ENCODE data around the gene BHLHE23. TPM values are rescaled to one million over a fixed set of nuclear protein-coding genes. Genes with fewer than 3 reads are reported as not detected.

Gene BHLHE23
- polyA plus RNA-seq, 4 donors: not detected

GRCh38 chr20:62995898-62996595 is 10.7 kb downstream of the BHLHE23 start:
- H3K9me3 ChIP-seq (ENCODE audit: control insufficient read depth in 2 of 2, insufficient read depth in 1 of 2, low read depth in 1 of 2, low read length in 1 of 2): peaks cover 0 to 3% of the 10 kb centered on the region in 2 donors
- FAIRE-seq (no peak), DNase-seq (no peak)
- peaks cover 0 to 51% (median 33%) of the 10 kb centered on the region in 3 donors for H3K27me3 ChIP-seq (ENCODE audit: control insufficient read depth in 3 of 3, insufficient read depth in 3 of 3, low read length in 3 of 3)
- no peaks in the 10 kb centered on the region for H3K36me3 ChIP-seq (ENCODE audit: control insufficient read depth in 3 of 3, insufficient read depth in 2 of 3, low read depth in 1 of 3, low read length in 3 of 3)
- 65 to 77% (median 69%) methylated on average over 25 of the region's 25 CpGs for WGBS, 3 donors
- H3K4me3 ChIP-seq (ENCODE audit: low read depth in 1 of 3, low read length in 3 of 3): no peak overlapping the region
- no peak overlapping the region for H3K27ac ChIP-seq (ENCODE audit: low read depth in 1 of 3, low read length in 2 of 3)
- no peaks in the 10 kb centered on the region for H3K4me1 ChIP-seq (ENCODE audit: control insufficient read depth in 3 of 3, insufficient read depth in 2 of 3, low read depth in 1 of 3, low read length in 2 of 3)

- no peak for DNase-seq
- WGBS, 3 donors: 62 to 73% (median 72%) methylated on average over 11 of the region's 11 CpGs
- no peak overlapping the region for H3K27ac ChIP-seq (ENCODE audit: low read depth in 1 of 3, low read length in 2 of 3)
- peaks cover 0 to 49% (median 33%) of the 10 kb centered on the region in 3 donors for H3K27me3 ChIP-seq (ENCODE audit: control insufficient read depth in 3 of 3, insufficient read depth in 3 of 3, low read length in 3 of 3)
- H3K4me1 ChIP-seq (ENCODE audit: control insufficient read depth in 3 of 3, insufficient read depth in 2 of 3, low read depth in 1 of 3, low read length in 2 of 3): no peaks in the 10 kb centered on the region
- FAIRE-seq: no peak
- peaks cover 0 to 3% of the 10 kb centered on the region in 2 donors for H3K9me3 ChIP-seq (ENCODE audit: control insufficient read depth in 2 of 2, insufficient read depth in 1 of 2, low read depth in 1 of 2, low read length in 1 of 2)
- H3K4me3 ChIP-seq (ENCODE audit: low read depth in 1 of 3, low read length in 3 of 3): no peak overlapping the region
- H3K36me3 ChIP-seq (ENCODE audit: control insufficient read depth in 3 of 3, insufficient read depth in 2 of 3, low read depth in 1 of 3, low read length in 3 of 3): no peaks in the 10 kb centered on the region
Measured at GRCh38 chr20:62995481-62995880, 11.3 kb downstream of the BHLHE23 start.

- FAIRE-seq (no peak), DNase-seq (no peak)
- peaks cover 0 to 3% of the 10 kb centered on the region in 2 donors for H3K9me3 ChIP-seq (ENCODE audit: control insufficient read depth in 2 of 2, insufficient read depth in 1 of 2, low read depth in 1 of 2, low read length in 1 of 2)
- H3K27me3 ChIP-seq (ENCODE audit: control insufficient read depth in 3 of 3, insufficient read depth in 3 of 3, low read length in 3 of 3): peaks cover 0 to 46% (median 29%) of the 10 kb centered on the region in 3 donors
- H3K27ac ChIP-seq (ENCODE audit: low read depth in 1 of 3, low read length in 2 of 3): no peak overlapping the region
- no peaks in the 10 kb centered on the region for H3K36me3 ChIP-seq (ENCODE audit: control insufficient read depth in 3 of 3, insufficient read depth in 2 of 3, low read depth in 1 of 3, low read length in 3 of 3)
- no peak overlapping the region for H3K4me3 ChIP-seq (ENCODE audit: low read depth in 1 of 3, low read length in 3 of 3)
- no peaks in the 10 kb centered on the region for H3K4me1 ChIP-seq (ENCODE audit: control insufficient read depth in 3 of 3, insufficient read depth in 2 of 3, low read depth in 1 of 3, low read length in 2 of 3)
- WGBS, 3 donors: 70 to 80% (median 77%) methylated on average over 19 of the region's 19 CpGs
Measured at GRCh38 chr20:62994869-62995281, 11.9 kb downstream of the BHLHE23 start.

- no peak for FAIRE-seq
Measured at GRCh38 chr20:62993856-62994494, 12.8 kb downstream of the BHLHE23 start.

GRCh38 chr20:62991863-62992262 is 14.9 kb downstream of the BHLHE23 start:
- DNase-seq: no peak

More at GRCh38 chr20:62993856-62994494, 12.8 kb downstream of the BHLHE23 start:
- 80 to 91% (median 87%) methylated on average over 23 of the region's 23 CpGs for WGBS, 3 donors
- no peak overlapping the region for H3K27ac ChIP-seq (ENCODE audit: low read depth in 1 of 3, low read length in 2 of 3)
- H3K4me1 ChIP-seq (ENCODE audit: control insufficient read depth in 3 of 3, insufficient read depth in 2 of 3, low read depth in 1 of 3, low read length in 2 of 3): no peaks in the 10 kb centered on the region
- no peaks in the 10 kb centered on the region for H3K9me3 ChIP-seq (ENCODE audit: control insufficient read depth in 2 of 2, insufficient read depth in 1 of 2, low read depth in 1 of 2, low read length in 1 of 2)
- no peaks in the 10 kb centered on the region for H3K36me3 ChIP-seq (ENCODE audit: control insufficient read depth in 3 of 3, insufficient read depth in 2 of 3, low read depth in 1 of 3, low read length in 3 of 3)
- peaks cover 0 to 38% (median 21%) of the 10 kb centered on the region in 3 donors for H3K27me3 ChIP-seq (ENCODE audit: control insufficient read depth in 3 of 3, insufficient read depth in 3 of 3, low read length in 3 of 3)
- no peak for DNase-seq
- no peak overlapping the region for H3K4me3 ChIP-seq (ENCODE audit: low read depth in 1 of 3, low read length in 3 of 3)

GRCh38 chr20:62991196-62991807 is 15.5 kb downstream of the BHLHE23 start:
- no peak for FAIRE-seq
- WGBS, 3 donors: 66 to 69% (median 67%) methylated on average over 13 of the region's 13 CpGs
- no peak for DNase-seq
- Histone ChIP-seq H3K27ac (ENCODE audit: low read depth in 1 of 3, low read length in 2 of 3) (no peak overlapping the region), H3K36me3 (ENCODE audit: control insufficient read depth in 3 of 3, insufficient read depth in 2 of 3, low read depth in 1 of 3, low read length in 3 of 3) (no peaks in the 10 kb centered on the region), H3K9me3 (ENCODE audit: control insufficient read depth in 2 of 2, insufficient read depth in 1 of 2, low read depth in 1 of 2, low read length in 1 of 2) (no peaks in the 10 kb centered on the region), H3K4me1 (ENCODE audit: control insufficient read depth in 3 of 3, insufficient read depth in 2 of 3, low read depth in 1 of 3, low read length in 2 of 3) (no peaks in the 10 kb centered on the region), H3K4me3 (ENCODE audit: low read depth in 1 of 3, low read length in 3 of 3) (no peak overlapping the region), H3K27me3 (ENCODE audit: control insufficient read depth in 3 of 3, insufficient read depth in 3 of 3, low read length in 3 of 3) (peaks cover 0 to 25% (median 15%) of the 10 kb centered on the region in 3 donors)

More at GRCh38 chr20:62991863-62992262, 14.9 kb downstream of the BHLHE23 start:
- peaks cover 0 to 25% (median 12%) of the 10 kb centered on the region in 3 donors for H3K27me3 ChIP-seq (ENCODE audit: control insufficient read depth in 3 of 3, insufficient read depth in 3 of 3, low read length in 3 of 3)
- no peak overlapping the region for H3K27ac ChIP-seq (ENCODE audit: low read depth in 1 of 3, low read length in 2 of 3)
- no peaks in the 10 kb centered on the region for H3K4me1 ChIP-seq (ENCODE audit: control insufficient read depth in 3 of 3, insufficient read depth in 2 of 3, low read depth in 1 of 3, low read length in 2 of 3)
- no peaks in the 10 kb centered on the region for H3K36me3 ChIP-seq (ENCODE audit: control insufficient read depth in 3 of 3, insufficient read depth in 2 of 3, low read depth in 1 of 3, low read length in 3 of 3)
- WGBS, 3 donors: 63 to 80% (median 72%) methylated on average over 6 of the region's 6 CpGs
- FAIRE-seq: no peak
- H3K9me3 ChIP-seq (ENCODE audit: control insufficient read depth in 2 of 2, insufficient read depth in 1 of 2, low read depth in 1 of 2, low read length in 1 of 2): no peaks in the 10 kb centered on the region
- no peak overlapping the region for H3K4me3 ChIP-seq (ENCODE audit: low read depth in 1 of 3, low read length in 3 of 3)

- no peaks in the 10 kb centered on the region for H3K36me3 ChIP-seq (ENCODE audit: control insufficient read depth in 3 of 3, insufficient read depth in 2 of 3, low read depth in 1 of 3, low read length in 3 of 3)
- H3K4me1 ChIP-seq (ENCODE audit: control insufficient read depth in 3 of 3, insufficient read depth in 2 of 3, low read depth in 1 of 3, low read length in 2 of 3): no peaks in the 10 kb centered on the region
- no peak for DNase-seq
- no peaks in the 10 kb centered on the region for H3K9me3 ChIP-seq (ENCODE audit: control insufficient read depth in 2 of 2, insufficient read depth in 1 of 2, low read depth in 1 of 2, low read length in 1 of 2)
- WGBS, 3 donors: 72 to 77% (median 75%) methylated on average over 22 of the region's 22 CpGs
- H3K27ac ChIP-seq (ENCODE audit: low read depth in 1 of 3, low read length in 2 of 3): no peak overlapping the region
- H3K27me3 ChIP-seq (ENCODE audit: control insufficient read depth in 3 of 3, insufficient read depth in 3 of 3, low read length in 3 of 3): peaks cover 0 to 19% (median 10%) of the 10 kb centered on the region in 3 donors
- H3K4me3 ChIP-seq (ENCODE audit: low read depth in 1 of 3, low read length in 3 of 3): no peak overlapping the region
- no peak for FAIRE-seq
Measured at GRCh38 chr20:62990306-62990825, 16.4 kb downstream of the BHLHE23 start.

GRCh38 chr20:62989201-62989601 is 17.6 kb downstream of the BHLHE23 start:
- Histone ChIP-seq H3K36me3 (ENCODE audit: control insufficient read depth in 3 of 3, insufficient read depth in 2 of 3, low read depth in 1 of 3, low read length in 3 of 3) (no peaks in the 10 kb centered on the region), H3K27me3 (ENCODE audit: control insufficient read depth in 3 of 3, insufficient read depth in 3 of 3, low read length in 3 of 3) (peaks cover 0 to 15% (median 8%) of the 10 kb centered on the region in 3 donors), H3K27ac (ENCODE audit: low read depth in 1 of 3, low read length in 2 of 3) (no peak overlapping the region), H3K4me1 (ENCODE audit: control insufficient read depth in 3 of 3, insufficient read depth in 2 of 3, low read depth in 1 of 3, low read length in 2 of 3) (no peaks in the 10 kb centered on the region), H3K9me3 (ENCODE audit: control insufficient read depth in 2 of 2, insufficient read depth in 1 of 2, low read depth in 1 of 2, low read length in 1 of 2) (no peaks in the 10 kb centered on the region), H3K4me3 (ENCODE audit: low read depth in 1 of 3, low read length in 3 of 3) (no peak overlapping the region)
- DNase-seq (no peak), FAIRE-seq (no peak)
- WGBS, 3 donors: 38 to 50% (median 44%) methylated on average over 11 of the region's 11 CpGs

All from small intestine (tissue), 7 donors.